ENCODE measurements around the gene SKP1. TPM values are rescaled to one million over a fixed set of nuclear protein-coding genes. Genes with fewer than 3 reads are reported as not detected.

The SKP1 gene
- total RNA-seq, 1 experiment from 2014 or later = 348 TPM

GRCh38 chr5:134171972-134172371, 4.8 kb downstream of the SKP1 start:
- Histone ChIP-seq H3K14ac (ENCODE audit: insufficient read depth, low read length) (no peak overlapping the region), H3K23ac (ENCODE audit: insufficient read length, low read depth, low read length) (no peak overlapping the region), H2BK120ac (ENCODE audit: low read depth, low read length, poor library complexity, severe bottlenecking) (no peak overlapping the region), H2AFZ (ENCODE audit: low read length) (no peak overlapping the region), H3K4me2 (ENCODE audit: insufficient read depth, insufficient read length, low read length) (no peak overlapping the region), H3K27ac (ENCODE audit: insufficient read length, low read depth, low read length) (no peak overlapping the region), H3K4me1 (ENCODE audit: insufficient read depth, low read length) (peaks cover 3% of the 10 kb centered on the region), H2BK20ac (ENCODE audit: low read depth, low read length, poor library complexity, severe bottlenecking) (no peak overlapping the region), H3T11ph (ENCODE audit: low read length) (no peak overlapping the region), H3K18ac (ENCODE audit: insufficient read length, low read depth, low read length) (no peak overlapping the region), H2BK5ac (ENCODE audit: insufficient read length, low read length) (no peak overlapping the region), H3K23me2 (ENCODE audit: insufficient read length, low read depth, low read length, poor library complexity, severe bottlenecking) (peaks cover 6% of the 10 kb centered on the region), H4K5ac (ENCODE audit: insufficient read length, low read depth, low read length) (no peak overlapping the region), H3K79me2 (ENCODE audit: insufficient read depth, low read length) (peaks cover 18% of the 10 kb centered on the region), H4K20me1 (ENCODE audit: control insufficient read depth, insufficient read depth, insufficient read length) (peaks cover 3% of the 10 kb centered on the region), H3K9ac (ENCODE audit: extremely low read depth, insufficient read length, low read length) (no peak overlapping the region), H2BK12ac (ENCODE audit: insufficient read length, low read depth, low read length) (no peak overlapping the region), H2BK15ac (ENCODE audit: low read depth, low read length) (no peak overlapping the region), H4K91ac (ENCODE audit: insufficient read length, low read depth, low read length) (no peak overlapping the region), H3K56ac (ENCODE audit: insufficient read length, low read depth, low read length) (no peak overlapping the region), H3K9me3 (ENCODE audit: control insufficient read depth, low read depth, low read length) (no peaks in the 10 kb centered on the region), H3K27me3 (ENCODE audit: insufficient read depth, low read length) (no peaks in the 10 kb centered on the region), H3K79me1 (ENCODE audit: insufficient read depth, low read depth, low read length, poor library complexity, severe bottlenecking) (peaks cover 13% of the 10 kb centered on the region), H4K8ac (replicated peaks; ENCODE audit: insufficient read length, low read depth, low read length) (no peak overlapping the region), H2AK5ac (ENCODE audit: insufficient read length, low read length) (no peak overlapping the region), H3K4ac (ENCODE audit: low read depth, low read length) (no peak overlapping the region)
- Mint-ChIP-seq H3K4me3 (no peak overlapping the region), H3K36me3 (ENCODE audit: insufficient read depth in 1 of 3, low read depth in 3 of 3) (peaks cover 39 to 60% (median 56%) of the 10 kb centered on the region in 3 experiments; a peak in 6 of 7 replicates), H3K9me3 (no peaks in the 10 kb centered on the region), H3K4me1 (peaks cover 10 to 13% of the 10 kb centered on the region in 2 experiments), H3K27me3 (ENCODE audit: low read depth) (no peaks in the 10 kb centered on the region), H3K27ac (no peak overlapping the region)
- TF ChIP-seq, protein P1, sequence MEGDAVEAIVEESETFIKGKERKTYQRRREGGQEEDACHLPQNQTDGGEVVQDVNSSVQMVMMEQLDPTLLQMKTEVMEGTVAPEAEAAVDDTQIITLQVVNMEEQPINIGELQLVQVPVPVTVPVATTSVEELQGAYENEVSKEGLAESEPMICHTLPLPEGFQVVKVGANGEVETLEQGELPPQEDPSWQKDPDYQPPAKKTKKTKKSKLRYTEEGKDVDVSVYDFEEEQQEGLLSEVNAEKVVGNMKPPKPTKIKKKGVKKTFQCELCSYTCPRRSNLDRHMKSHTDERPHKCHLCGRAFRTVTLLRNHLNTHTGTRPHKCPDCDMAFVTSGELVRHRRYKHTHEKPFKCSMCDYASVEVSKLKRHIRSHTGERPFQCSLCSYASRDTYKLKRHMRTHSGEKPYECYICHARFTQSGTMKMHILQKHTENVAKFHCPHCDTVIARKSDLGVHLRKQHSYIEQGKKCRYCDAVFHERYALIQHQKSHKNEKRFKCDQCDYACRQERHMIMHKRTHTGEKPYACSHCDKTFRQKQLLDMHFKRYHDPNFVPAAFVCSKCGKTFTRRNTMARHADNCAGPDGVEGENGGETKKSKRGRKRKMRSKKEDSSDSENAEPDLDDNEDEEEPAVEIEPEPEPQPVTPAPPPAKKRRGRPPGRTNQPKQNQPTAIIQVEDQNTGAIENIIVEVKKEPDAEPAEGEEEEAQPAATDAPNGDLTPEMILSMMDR (conservative IDR thresholded peaks at IDR 0.05) = no peak
- WGBS (ENCODE audit: extremely low coverage, insufficient read length, low lambda C conversion rate) = no CpG with 5 or more reads among the region's 4 CpGs
- no peak for DNase-seq
